Stimulated activated CD8-positive, alpha-beta memory T cell treated with anti-CD3 and anti-CD28 coated beads, Interleukin-4, amount 100 ng/mL, for 1 hour (primary cell): ENCODE results near the gene GARIN5A.

Experiments used
- DNase-seq, 2 donors: peaks; one replicate each; pipeline ENCODE4 v3.0.0-alpha.2; 2020; ENCODE audit warnings: low read depth in 2 of 2, low spot score in 1 of 2

Gene GARIN5A

DNA sequence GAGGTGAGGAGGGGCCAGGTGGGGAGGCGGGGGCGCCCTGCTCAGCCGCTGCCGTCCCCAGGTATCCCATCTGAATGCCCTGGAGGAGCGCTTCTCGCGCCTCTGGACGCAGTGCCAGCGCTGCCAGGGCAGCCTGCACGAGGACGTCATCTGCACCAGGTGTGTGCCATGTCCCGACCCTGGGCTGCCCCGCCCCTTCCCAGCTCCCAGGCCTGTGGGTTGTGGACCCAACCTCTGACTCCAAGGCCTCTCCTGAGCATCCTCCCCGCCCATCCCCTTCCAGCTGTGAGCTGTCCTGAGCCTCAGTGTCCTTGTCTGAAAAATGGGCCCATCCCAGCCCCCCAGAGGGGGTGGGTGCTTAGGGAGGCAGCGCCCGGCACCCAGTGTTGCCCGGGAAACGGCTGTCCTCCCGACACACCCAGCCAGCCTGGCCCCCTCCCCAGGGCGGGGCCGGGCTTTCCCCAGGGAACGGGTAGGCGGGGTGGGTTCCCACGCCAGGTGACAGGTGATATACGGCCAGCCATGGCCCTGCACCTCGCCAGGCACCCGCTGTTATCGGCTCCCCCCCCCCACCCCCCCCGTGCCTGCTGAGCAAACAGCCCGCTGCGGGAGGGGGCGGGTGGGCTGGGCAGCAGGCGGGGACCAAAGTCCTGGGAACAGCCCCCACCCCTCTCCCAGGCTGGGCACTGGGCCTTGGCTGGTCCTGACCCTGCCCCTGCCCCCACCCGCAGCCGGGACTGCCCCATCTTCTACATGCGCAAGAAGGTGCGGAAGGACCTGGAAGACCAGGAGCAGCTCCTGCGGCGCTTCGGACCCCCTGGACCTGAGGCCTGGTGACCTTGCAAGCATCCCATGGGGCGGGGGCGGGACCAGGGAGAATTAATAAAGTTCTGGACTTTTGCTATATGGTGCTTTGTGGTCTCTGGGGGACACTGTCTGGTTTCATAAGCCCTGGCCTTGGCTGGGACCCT, 59.3 kb downstream of the GARIN5A start:
- no peak for DNase-seq
